HEK293T (cell line): Measurements from ENCODE around the gene BIN1.

ENCODE experiments used
- ARNT ChIP-seq: fragments of 450-650 bp; IDR thresholded peaks from 2 replicates; pipeline ENCODE4 v1.6.1; 2017; ENCODE audit warnings: mild to moderate bottlenecking
- BHLHE40 ChIP-seq: fragments of 450-650 bp; IDR thresholded peaks from 2 replicates; pipeline ENCODE4 v1.6.1; 2016; ENCODE audit warnings: mild to moderate bottlenecking, moderate library complexity, borderline replicate concordance
- ELF4 ChIP-seq: fragments of 450-650 bp; IDR thresholded peaks from 2 replicates; pipeline ENCODE4 v1.6.1; 2017; ENCODE audit warnings: antibody characterized with exemption
- FOXK2 ChIP-seq: fragments of 450-650 bp; IDR thresholded peaks from 2 replicates; pipeline ENCODE4 v1.6.1; 2016; ENCODE audit warnings: mild to moderate bottlenecking
- FOXM1 ChIP-seq: fragments of 450-650 bp; IDR thresholded peaks from 2 replicates; pipeline ENCODE4 v1.6.1; 2017; ENCODE audit warnings: mild to moderate bottlenecking, borderline replicate concordance
- LEF1 ChIP-seq: fragments of 450-650 bp; IDR thresholded peaks from 2 replicates; pipeline ENCODE4 v1.6.1; 2017; ENCODE audit warnings: mild to moderate bottlenecking, borderline replicate concordance
- NFRKB ChIP-seq: fragments of 450-650 bp; IDR thresholded peaks from 2 replicates; pipeline ENCODE4 v1.6.1; 2016; ENCODE audit warnings: mild to moderate bottlenecking, moderate library complexity
- SP1 ChIP-seq: fragments of 450-650 bp; IDR thresholded peaks from 2 replicates; pipeline ENCODE4 v1.6.1; 2017
- SUZ12 ChIP-seq: fragments of 450-650 bp; IDR thresholded peaks from 2 replicates; pipeline ENCODE4 v1.6.1; 2016; ENCODE audit warnings: mild to moderate bottlenecking
- TARDBP ChIP-seq: fragments of 450-650 bp; IDR thresholded peaks from 2 replicates; pipeline ENCODE4 v1.6.1; 2016
- ZNF384 ChIP-seq: fragments of 450-650 bp; IDR thresholded peaks from 2 replicates; pipeline ENCODE4 v1.6.1; 2016

DNA sequence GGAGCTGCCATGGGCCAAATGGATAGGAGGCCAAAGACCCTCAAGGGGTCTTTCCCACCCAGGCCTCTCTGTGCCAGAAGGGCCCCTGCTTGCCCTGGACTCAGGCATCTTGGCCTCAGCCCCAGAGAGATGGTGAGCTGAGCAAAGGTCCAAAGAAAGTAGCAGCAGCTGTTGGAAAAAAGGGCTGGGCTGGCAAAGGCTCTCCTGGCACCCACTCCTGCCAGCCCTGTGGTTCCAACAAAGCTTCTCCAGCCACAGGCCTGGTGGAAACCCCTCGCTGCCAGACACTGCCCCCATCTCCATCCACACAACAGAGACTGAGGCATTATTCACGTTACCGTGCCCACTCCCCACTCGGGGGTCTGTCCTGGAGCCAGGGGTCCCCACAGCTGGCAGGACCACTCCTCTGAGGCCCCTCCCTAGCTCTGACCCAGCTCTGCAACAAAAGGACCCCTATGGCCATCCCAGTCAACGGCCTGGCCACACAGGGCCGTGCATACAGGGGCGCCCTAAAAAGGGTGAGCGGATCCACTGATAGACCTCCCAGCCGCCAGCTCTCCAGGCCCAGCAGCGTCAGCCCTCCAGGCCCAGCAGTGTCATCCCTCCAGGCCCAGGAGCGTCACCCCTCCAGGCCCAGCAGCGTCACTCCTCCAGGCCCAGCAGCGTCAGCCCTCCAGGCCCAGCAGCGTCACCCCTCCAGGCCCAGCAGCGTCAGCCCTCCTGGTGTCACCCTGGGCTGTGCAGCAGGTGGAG is 10.1 kb downstream of the BIN1 start:
- no peak for TF ChIP-seq FOXM1
- no peak for TF ChIP-seq SP1
- TF ChIP-seq ELF4 = no peak
- TF ChIP-seq BHLHE40 = no peak
- TF ChIP-seq TARDBP = no peak
- no peak for TF ChIP-seq LEF1
- TF ChIP-seq ZNF384 = no peak
- TF ChIP-seq NFRKB = no peak
- no peak for TF ChIP-seq SUZ12
- TF ChIP-seq FOXK2 = no peak
- TF ChIP-seq ARNT = no peak
